ENCODE measurements around the gene PRKCA.

PRKCA gene

DNA sequence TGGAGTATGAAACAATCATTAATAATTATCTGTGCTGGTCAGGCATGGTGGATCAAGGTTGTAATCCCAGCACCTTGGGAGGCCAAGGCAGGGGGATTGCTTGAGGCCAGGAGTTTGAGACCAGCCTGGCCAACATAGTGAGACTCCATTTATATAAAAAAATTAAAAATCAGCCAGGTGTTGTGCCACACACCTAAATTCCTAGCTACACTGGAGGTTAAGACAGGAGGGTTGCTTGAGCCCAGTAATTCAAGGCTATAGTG lies 28.9 kb upstream of the PRKCA start:
- ChIA-PET CTCF (interaction anchor here (0.8 to 1.1 kb wide), 2 partner anchors 33 to 292 kb away, joined by 3 to 4 read pairs; no protein-coding TSS in a partner anchor), POLR2A (no interaction called here)
- H3K4me3 ChIP-seq (ENCODE audit: low read depth, low read length) = no peak overlapping the region
- TF ChIP-seq, protein P1, sequence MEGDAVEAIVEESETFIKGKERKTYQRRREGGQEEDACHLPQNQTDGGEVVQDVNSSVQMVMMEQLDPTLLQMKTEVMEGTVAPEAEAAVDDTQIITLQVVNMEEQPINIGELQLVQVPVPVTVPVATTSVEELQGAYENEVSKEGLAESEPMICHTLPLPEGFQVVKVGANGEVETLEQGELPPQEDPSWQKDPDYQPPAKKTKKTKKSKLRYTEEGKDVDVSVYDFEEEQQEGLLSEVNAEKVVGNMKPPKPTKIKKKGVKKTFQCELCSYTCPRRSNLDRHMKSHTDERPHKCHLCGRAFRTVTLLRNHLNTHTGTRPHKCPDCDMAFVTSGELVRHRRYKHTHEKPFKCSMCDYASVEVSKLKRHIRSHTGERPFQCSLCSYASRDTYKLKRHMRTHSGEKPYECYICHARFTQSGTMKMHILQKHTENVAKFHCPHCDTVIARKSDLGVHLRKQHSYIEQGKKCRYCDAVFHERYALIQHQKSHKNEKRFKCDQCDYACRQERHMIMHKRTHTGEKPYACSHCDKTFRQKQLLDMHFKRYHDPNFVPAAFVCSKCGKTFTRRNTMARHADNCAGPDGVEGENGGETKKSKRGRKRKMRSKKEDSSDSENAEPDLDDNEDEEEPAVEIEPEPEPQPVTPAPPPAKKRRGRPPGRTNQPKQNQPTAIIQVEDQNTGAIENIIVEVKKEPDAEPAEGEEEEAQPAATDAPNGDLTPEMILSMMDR (IDR thresholded peaks at IDR 0.05; ENCODE audit: insufficient read depth, low read length, missing control alignments) = no peak
- DNase-seq (ENCODE audit: low read depth, low spot score) = no peak

DNA sequence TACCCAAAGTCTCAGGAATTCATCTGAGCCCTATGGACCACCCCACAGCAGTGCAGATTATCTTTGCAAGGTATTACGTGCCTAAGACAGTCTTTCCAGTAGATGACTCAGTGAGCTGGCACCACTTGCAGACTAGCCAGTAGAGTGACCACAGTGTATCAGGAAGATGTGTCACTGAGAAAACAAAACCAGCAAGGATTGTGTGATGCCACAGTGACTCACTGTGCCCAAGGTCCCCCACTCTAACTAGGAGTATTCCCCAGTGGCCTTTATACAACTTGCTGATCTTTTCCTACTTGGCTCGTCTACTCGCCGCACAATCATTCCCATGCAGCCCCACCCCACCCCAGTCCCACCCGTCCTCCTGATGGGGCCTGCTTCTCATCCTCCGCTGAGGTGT lies 26.8 kb upstream of the PRKCA start:
- peak; percentile 90 for DNase-seq (ENCODE audit: low read depth, low spot score)
- POLR2A ChIA-PET = interaction anchor here (0.7 to 1.3 kb wide), 3 partner anchors 117 to 292 kb away, joined by 3 to 4 read pairs (median 3); no protein-coding TSS in a partner anchor
- H3K4me3 ChIP-seq (ENCODE audit: low read depth, low read length) = no peak overlapping the region
- CTCF ChIA-PET = interaction anchor here (1.0 kb wide), 2 partner anchors 21 to 291 kb away, joined by 3 to 4 read pairs; no protein-coding TSS in a partner anchor
- TF ChIP-seq, protein P1 (IDR thresholded peaks at IDR 0.05; ENCODE audit: insufficient read depth, low read length, missing control alignments) = no peak

DNA sequence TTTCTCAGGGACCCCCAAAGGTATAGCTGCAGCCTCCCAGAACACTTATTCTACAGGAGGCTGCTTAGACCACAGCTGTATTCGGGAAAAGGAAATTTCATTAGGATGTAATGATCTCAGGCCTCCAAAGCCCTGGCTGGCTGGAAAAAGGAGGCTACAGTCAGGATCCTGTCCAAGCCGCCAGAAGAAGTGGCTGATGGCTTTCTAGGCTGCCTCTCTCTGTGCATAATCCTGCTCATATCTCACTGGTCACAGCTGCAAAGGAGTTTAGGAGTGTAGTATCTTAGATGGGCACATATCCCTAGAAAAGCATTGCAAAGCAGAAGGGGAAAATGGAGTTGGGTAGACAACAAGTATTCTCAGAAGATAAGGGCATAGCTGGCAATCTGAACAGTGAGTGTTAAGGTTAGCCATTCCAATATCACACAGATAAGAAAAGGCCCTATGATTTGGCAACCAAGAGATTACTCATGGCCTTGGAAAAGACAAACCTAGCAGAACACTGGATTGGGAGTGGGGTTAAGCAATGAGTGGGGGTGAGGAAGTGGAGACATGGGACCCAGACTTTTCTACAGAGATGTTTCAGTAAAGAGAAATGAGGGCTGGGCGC lies 26.0 kb upstream of the PRKCA start:
- TF ChIP-seq, protein P1 (IDR thresholded peaks at IDR 0.05; ENCODE audit: insufficient read depth, low read length, missing control alignments) = no peak
- no peak for DNase-seq (ENCODE audit: low read depth, low spot score)
- ChIA-PET CTCF (interaction anchor here (1.0 kb wide), 2 partner anchors 22 to 290 kb away, joined by 3 to 4 read pairs; no protein-coding TSS in a partner anchor), POLR2A (interaction anchor here (1.1 to 1.3 kb wide), 2 partner anchors 116 to 291 kb away, joined by 3 to 4 read pairs; no protein-coding TSS in a partner anchor)
- no peak overlapping the region for H3K4me3 ChIP-seq (ENCODE audit: low read depth, low read length)

DNA sequence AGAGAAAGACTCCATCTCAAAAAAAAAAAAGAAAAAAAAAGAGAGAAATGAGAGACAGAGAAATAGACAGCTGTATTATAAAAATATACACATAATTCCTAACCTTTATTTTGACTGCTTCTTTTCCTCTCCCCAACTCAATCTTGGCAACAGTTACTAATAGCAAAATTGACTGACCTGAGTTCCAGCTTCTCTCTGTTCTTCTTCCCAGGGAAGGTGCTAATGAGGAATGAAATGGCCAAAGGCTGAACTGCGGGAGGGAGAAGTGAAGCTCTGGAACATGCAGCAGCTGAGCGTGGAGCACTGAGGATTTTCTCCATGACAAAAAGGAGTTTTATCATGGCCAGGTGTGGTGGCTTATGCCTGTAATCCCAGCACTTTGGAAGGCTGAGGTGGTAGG lies 25.2 kb upstream of the PRKCA start:
- no peak for DNase-seq (ENCODE audit: low read depth, low spot score)
- ChIA-PET POLR2A (no interaction called here), CTCF (no interaction called here)
- TF ChIP-seq, protein P1 (IDR thresholded peaks at IDR 0.05; ENCODE audit: insufficient read depth, low read length, missing control alignments) = no peak
- no peak overlapping the region for H3K4me3 ChIP-seq (ENCODE audit: low read depth, low read length)

DNA sequence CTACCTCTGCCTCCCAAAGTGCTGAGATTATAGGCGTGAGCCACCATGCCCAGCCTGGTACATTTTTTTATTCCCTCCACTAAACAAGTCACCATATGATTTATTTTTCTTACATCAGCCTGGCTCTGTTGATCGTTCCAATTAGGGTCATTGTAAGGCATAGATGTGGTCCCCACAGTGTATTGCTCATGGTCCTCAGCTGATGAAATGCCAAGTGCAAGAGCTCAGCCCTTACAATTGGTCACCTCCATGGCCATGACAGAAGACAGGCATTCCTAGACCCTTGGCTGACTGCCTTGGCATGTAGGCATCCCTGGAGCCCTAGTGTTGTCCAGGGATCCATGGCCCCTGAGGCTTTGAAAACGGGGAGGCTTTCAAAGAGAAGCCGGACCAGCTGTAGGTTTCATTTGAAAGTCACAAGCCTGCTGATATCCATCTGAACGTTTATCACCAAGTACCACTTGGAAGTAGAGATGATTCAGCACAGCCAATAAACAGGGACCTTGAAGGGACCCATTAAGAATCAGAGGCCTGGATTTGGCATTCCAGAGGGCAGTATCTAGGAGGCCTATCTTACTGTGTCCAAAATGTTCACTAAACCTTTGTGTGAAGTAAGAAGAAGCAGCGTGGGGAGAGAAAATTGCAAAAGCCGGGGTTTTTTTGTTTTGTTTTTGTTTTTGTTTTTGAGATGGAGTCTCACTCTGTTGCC lies 20.6 kb upstream of the PRKCA start:
- POLR2A ChIA-PET = no interaction called here
- H3K4me3 ChIP-seq (ENCODE audit: low read depth, low read length) = no peak overlapping the region
- CTCF ChIA-PET = interaction anchor here (0.8 kb wide), 1 partner anchor 14 kb away, joined by 4 read pairs; no protein-coding TSS in a partner anchor
- TF ChIP-seq, protein P1 (IDR thresholded peaks at IDR 0.05; ENCODE audit: insufficient read depth, low read length, missing control alignments) = no peak
- no peak for DNase-seq (ENCODE audit: low read depth, low spot score)

DNA sequence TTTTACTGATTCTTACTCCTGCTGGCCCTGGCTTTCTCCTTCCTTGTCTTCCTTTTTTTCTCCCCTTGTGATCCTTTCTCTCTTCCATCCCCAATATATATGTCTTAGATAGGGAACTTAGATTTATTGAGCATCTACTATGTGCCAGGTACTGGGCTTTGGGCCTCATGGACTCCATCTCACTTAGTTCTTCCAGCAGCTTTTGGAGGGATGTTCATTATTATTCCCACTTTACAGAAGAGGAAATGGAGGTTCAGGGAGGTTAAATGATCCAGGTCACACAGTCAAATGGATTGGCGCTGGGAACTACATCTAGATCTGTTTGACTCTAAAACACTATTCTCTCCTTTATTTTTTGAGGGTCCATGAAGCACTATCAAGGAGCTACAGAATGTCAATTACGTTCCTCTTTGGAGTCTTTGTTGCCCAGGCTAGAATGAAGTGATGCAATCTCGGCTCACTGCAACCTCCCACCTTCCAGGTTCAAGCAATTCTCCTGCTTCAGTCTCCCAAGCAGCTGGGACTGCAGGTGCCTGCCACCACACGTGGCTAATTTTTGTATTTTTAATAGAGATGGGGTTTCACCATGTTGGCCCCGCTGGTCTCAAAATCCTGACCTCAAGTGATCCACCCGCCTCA lies 19.0 kb upstream of the PRKCA start:
- TF ChIP-seq, protein P1 (IDR thresholded peaks at IDR 0.05; ENCODE audit: insufficient read depth, low read length, missing control alignments) = no peak
- ChIA-PET POLR2A (no interaction called here), CTCF (no interaction called here)
- H3K4me3 ChIP-seq (ENCODE audit: low read depth, low read length) = no peak overlapping the region
- DNase-seq (ENCODE audit: low read depth, low spot score) = no peak
